Stomach smooth muscle (tissue), 2 donors: ENCODE measurements around the gene ATP6V0E1.

Experiments used
- H3K27ac ChIP-seq: one replicate; pipeline ENCODE4 v1.7.0; 2013; ENCODE audit warnings: mild to moderate bottlenecking, low read length, inconsistent platforms
- H3K27me3 ChIP-seq, 2 donors: one replicate each; pipeline ENCODE4 v1.7.0; 2013; ENCODE audit warnings: low read length in 2 of 2; ENCODE audit not compliant: insufficient read depth in 2 of 2, control insufficient read depth in 1 of 2
- H3K36me3 ChIP-seq, 2 donors: one replicate each; pipeline ENCODE4 v1.7.0; 2013; ENCODE audit warnings: low read length in 2 of 2; ENCODE audit not compliant: control insufficient read depth in 2 of 2, insufficient read depth in 2 of 2
- H3K4me1 ChIP-seq: one replicate; pipeline ENCODE4 v1.7.0; 2013; ENCODE audit warnings: low read length; ENCODE audit not compliant: control insufficient read depth, insufficient read depth
- H3K4me3 ChIP-seq, 2 donors: one replicate each; pipeline ENCODE4 v1.7.0; 2013; ENCODE audit warnings: low read length in 2 of 2
- H3K9ac ChIP-seq, 2 donors: one replicate each; pipeline ENCODE4 v1.7.0; 2013; ENCODE audit warnings: low read length in 2 of 2, mild to moderate bottlenecking in 1 of 2
- H3K9me3 ChIP-seq, 2 donors: one replicate each; pipeline ENCODE4 v1.7.0; 2013; ENCODE audit warnings: low read length in 2 of 2; ENCODE audit not compliant: control insufficient read depth in 2 of 2
- donor health status: healthy.
- donor health status: Pancreatic carcinoma.

The ATP6V0E1 gene

GRCh38 chr5:172956936-172957335 lies 26.6 kb upstream of the ATP6V0E1 start:
- Histone ChIP-seq H3K9ac (no peak overlapping the region), H3K36me3 (peaks cover 2 to 3% of the 10 kb centered on the region in 2 donors), H3K27me3 (no peaks in the 10 kb centered on the region), H3K27ac (no peak overlapping the region), H3K4me1 (peaks cover 17% of the 10 kb centered on the region), H3K9me3 (no peaks in the 10 kb centered on the region), H3K4me3 (no peak overlapping the region)

GRCh38 chr5:172957458-172957857 lies 26.1 kb upstream of the ATP6V0E1 start:
- Histone ChIP-seq H3K36me3 (peaks cover 2 to 3% of the 10 kb centered on the region in 2 donors), H3K9me3 (no peaks in the 10 kb centered on the region), H3K27me3 (no peaks in the 10 kb centered on the region), H3K27ac (no peak overlapping the region), H3K4me3 (no peak overlapping the region), H3K4me1 (peaks cover 15% of the 10 kb centered on the region), H3K9ac (no peak overlapping the region)

GRCh38 chr5:172958331-172959046 lies 25.1 kb upstream of the ATP6V0E1 start:
- H3K27me3 ChIP-seq: no peaks in the 10 kb centered on the region
- no peaks in the 10 kb centered on the region for H3K9me3 ChIP-seq
- peak overlapping the region; percentile 21 to 94 for H3K9ac ChIP-seq
- peak overlapping the region; percentile 80 for H3K27ac ChIP-seq
- peak overlapping the region; percentile 95 to 100 for H3K4me3 ChIP-seq
- H3K4me1 ChIP-seq: peaks cover 15% of the 10 kb centered on the region
- peaks cover 2 to 3% of the 10 kb centered on the region in 2 donors for H3K36me3 ChIP-seq

- H3K9me3 ChIP-seq: no peaks in the 10 kb centered on the region
- peak overlapping the region; percentile 80 for H3K27ac ChIP-seq
- H3K27me3 ChIP-seq: no peaks in the 10 kb centered on the region
- H3K4me1 ChIP-seq: peaks cover 15% of the 10 kb centered on the region
- peaks cover 6% of the 10 kb centered on the region in 2 donors for H3K36me3 ChIP-seq
- H3K9ac ChIP-seq: peak overlapping the region; percentile 94 to 100
- H3K4me3 ChIP-seq: peak overlapping the region; percentile 95 to 100
These were observed 23.5 kb upstream of the ATP6V0E1 start for GRCh38 chr5:172959824-172960799.

- H3K4me3 ChIP-seq: no peak overlapping the region
- H3K36me3 ChIP-seq: peaks cover 13 to 16% of the 10 kb centered on the region in 2 donors
- no peaks in the 10 kb centered on the region for H3K9me3 ChIP-seq
- no peaks in the 10 kb centered on the region for H3K27me3 ChIP-seq
- no peak overlapping the region for H3K9ac ChIP-seq
- no peak overlapping the region for H3K27ac ChIP-seq
- no peaks in the 10 kb centered on the region for H3K4me1 ChIP-seq
These were observed 13.7 kb upstream of the ATP6V0E1 start for GRCh38 chr5:172969921-172970320.

- H3K36me3 ChIP-seq: peaks cover 8% of the 10 kb centered on the region in 2 donors
- H3K4me3 ChIP-seq: no peak overlapping the region
- H3K9ac ChIP-seq: no peak overlapping the region
- no peaks in the 10 kb centered on the region for H3K4me1 ChIP-seq
- H3K9me3 ChIP-seq: no peaks in the 10 kb centered on the region
- no peak overlapping the region for H3K27ac ChIP-seq
- no peaks in the 10 kb centered on the region for H3K27me3 ChIP-seq
These were observed 12.1 kb upstream of the ATP6V0E1 start for GRCh38 chr5:172971482-172971881.

- Histone ChIP-seq H3K9ac (no peak overlapping the region), H3K9me3 (no peaks in the 10 kb centered on the region), H3K27me3 (no peaks in the 10 kb centered on the region), H3K27ac (no peak overlapping the region), H3K4me3 (no peak overlapping the region), H3K36me3 (peaks cover 6 to 8% of the 10 kb centered on the region in 2 donors), H3K4me1 (no peaks in the 10 kb centered on the region)
These were observed 11.0 kb upstream of the ATP6V0E1 start for GRCh38 chr5:172972552-172972951.

- Histone ChIP-seq H3K9ac (no peak overlapping the region), H3K27ac (no peak overlapping the region), H3K4me1 (no peaks in the 10 kb centered on the region), H3K4me3 (no peak overlapping the region), H3K36me3 (peaks cover 5 to 8% of the 10 kb centered on the region in 2 donors), H3K27me3 (no peaks in the 10 kb centered on the region), H3K9me3 (no peaks in the 10 kb centered on the region)
These were observed 10.2 kb upstream of the ATP6V0E1 start for GRCh38 chr5:172973127-172973916.

GRCh38 chr5:172973931-172974330 lies 9.6 kb upstream of the ATP6V0E1 start:
- Histone ChIP-seq H3K36me3 (peaks cover 3 to 8% of the 10 kb centered on the region in 2 donors), H3K9me3 (no peaks in the 10 kb centered on the region), H3K27me3 (no peaks in the 10 kb centered on the region), H3K9ac (no peak overlapping the region), H3K4me1 (no peaks in the 10 kb centered on the region), H3K4me3 (no peak overlapping the region), H3K27ac (no peak overlapping the region)

GRCh38 chr5:172975289-172975688 lies 8.3 kb upstream of the ATP6V0E1 start:
- Histone ChIP-seq H3K27me3 (no peaks in the 10 kb centered on the region), H3K9ac (no peak overlapping the region), H3K4me3 (no peak overlapping the region)

More at GRCh38 chr5:172975289-172975688, 8.3 kb upstream of the ATP6V0E1 start:
- no peak overlapping the region for H3K27ac ChIP-seq
- no peaks in the 10 kb centered on the region for H3K4me1 ChIP-seq
- H3K9me3 ChIP-seq: no peaks in the 10 kb centered on the region
- no peaks in the 10 kb centered on the region for H3K36me3 ChIP-seq
